Stimulated activated CD8-positive, alpha-beta memory T cell treated with anti-CD3 and anti-CD28 coated beads, Interleukin-15, amount 100 ng/mL, for 4 hours (primary cell): ENCODE measurements around the gene PHF21A.
"Not testable (repeated sequence)": the region's sequence is repeated elsewhere in the genome, so short reads cannot be mapped to it uniquely, and the experiment has no call there.

ENCODE experiments used
- DNase-seq, 2 donors: peaks; one replicate each; pipeline ENCODE4 v3.0.0-alpha.2; 2020; ENCODE audit warnings: low read depth in 2 of 2

The PHF21A gene

GRCh38 chr11:46036009-46036408 is 85.2 kb downstream of the PHF21A start:
- no peak for DNase-seq

- DNase-seq, result no peak
These were observed 87.2 kb downstream of the PHF21A start for GRCh38 chr11:46034041-46034440.

GRCh38 chr11:46026606-46027293 is 94.5 kb downstream of the PHF21A start:
- no peak for DNase-seq

GRCh38 chr11:46020084-46020599 is 101.1 kb downstream of the PHF21A start:
- DNase-seq, result no peak

GRCh38 chr11:46018651-46019050 is 102.6 kb downstream of the PHF21A start:
- no peak for DNase-seq

- DNase-seq, result no peak
These were observed 103.9 kb downstream of the PHF21A start for GRCh38 chr11:46017341-46017740.

GRCh38 chr11:46015941-46016340 is 105.3 kb downstream of the PHF21A start:
- no peak for DNase-seq

GRCh38 chr11:46014168-46014567 is 107.1 kb downstream of the PHF21A start:
- not testable (repeated sequence) for DNase-seq

GRCh38 chr11:46012185-46012584 is 109.1 kb downstream of the PHF21A start:
- no peak for DNase-seq

GRCh38 chr11:46010100-46010499 is 111.2 kb downstream of the PHF21A start:
- no peak for DNase-seq

- DNase-seq, result no peak
These were observed 111.6 kb downstream of the PHF21A start for GRCh38 chr11:46009647-46010046.

- DNase-seq, result no peak
These were observed 114.7 kb downstream of the PHF21A start for GRCh38 chr11:46006418-46007070.

- no peak for DNase-seq
These were observed 117.7 kb downstream of the PHF21A start for GRCh38 chr11:46003572-46003971.

- DNase-seq, result no peak
These were observed 119.1 kb downstream of the PHF21A start for GRCh38 chr11:46002189-46002588.

- no peak for DNase-seq
These were observed 119.8 kb downstream of the PHF21A start for GRCh38 chr11:46001448-46001914.

- DNase-seq, result no peak
These were observed 123.7 kb downstream of the PHF21A start for GRCh38 chr11:45997599-45997998.

GRCh38 chr11:45995342-45995734 is 125.9 kb downstream of the PHF21A start:
- DNase-seq, result no peak

- no peak for DNase-seq
These were observed 126.6 kb downstream of the PHF21A start for GRCh38 chr11:45994371-45995341.

GRCh38 chr11:45993531-45994001 is 127.7 kb downstream of the PHF21A start:
- no peak for DNase-seq

- DNase-seq, result no peak
These were observed 132.3 kb downstream of the PHF21A start for GRCh38 chr11:45988921-45989320.

GRCh38 chr11:45985212-45985611 is 136.0 kb downstream of the PHF21A start:
- DNase-seq, result no peak

GRCh38 chr11:45984192-45984591 is 137.1 kb downstream of the PHF21A start:
- DNase-seq, result no peak
